GM21786 (cell line): ENCODE data around the gene NRF1.
"Not testable (repeated sequence)": the region's sequence is repeated elsewhere in the genome, so short reads cannot be mapped to it uniquely, and the experiment has no call there.

Experiments
- ATAC-seq: cut with Tn5 transposase; IDR thresholded peaks from one replicate; pipeline ENCODE4 v1.9.1; 2021; ENCODE audit not compliant: unreplicated experiment

The NRF1 gene

DNA sequence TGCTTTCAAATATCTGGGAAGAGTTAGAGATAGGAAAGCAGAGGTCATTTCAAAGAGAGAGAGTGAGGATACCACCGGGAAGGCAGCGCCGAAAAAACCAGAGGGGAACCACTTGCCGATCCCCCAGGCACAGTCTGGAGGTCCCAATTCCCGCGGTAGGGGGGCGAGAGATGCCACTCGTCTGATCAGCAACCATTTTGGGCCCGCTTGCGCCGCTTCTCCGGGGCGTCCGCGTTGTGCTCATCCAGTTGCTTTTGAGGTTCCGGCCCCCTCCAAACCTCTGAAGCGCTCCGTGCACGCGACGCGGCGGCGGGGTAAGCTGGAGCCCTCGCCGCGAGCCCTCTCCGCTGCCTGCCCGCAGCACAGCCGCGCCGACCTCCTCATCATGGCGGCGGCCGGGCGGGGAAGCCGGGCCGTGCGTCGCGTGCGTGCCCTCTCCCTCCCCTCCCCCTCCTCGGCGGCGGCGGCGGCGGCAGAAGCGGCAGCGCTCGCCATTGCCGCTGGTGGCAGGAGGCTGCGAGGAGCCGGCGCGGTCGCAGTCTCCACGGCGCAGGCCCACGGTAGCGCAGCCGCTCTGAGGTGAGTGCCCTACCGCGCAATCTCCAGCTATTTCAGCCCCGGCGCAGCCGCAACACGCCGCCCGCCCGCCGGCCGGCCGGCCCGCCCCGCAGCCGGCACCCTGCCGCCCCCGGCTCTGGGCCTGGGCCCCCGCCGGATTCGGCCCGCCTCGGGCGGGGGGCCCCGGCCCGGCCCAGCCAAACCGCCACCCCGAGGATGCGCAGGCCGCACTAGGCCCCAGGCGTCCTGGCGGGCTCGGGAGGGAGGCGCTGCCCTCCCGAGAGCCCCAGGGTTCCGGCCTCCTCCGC, at the start of gene NRF1:
Gene NRF1 (plus strand): TSS at position 475 of the 866 bp plus-strand sequence. CDS start 45,632 bp downstream, outside the sequence.
- ATAC-seq: peak; percentile 60

DNA sequence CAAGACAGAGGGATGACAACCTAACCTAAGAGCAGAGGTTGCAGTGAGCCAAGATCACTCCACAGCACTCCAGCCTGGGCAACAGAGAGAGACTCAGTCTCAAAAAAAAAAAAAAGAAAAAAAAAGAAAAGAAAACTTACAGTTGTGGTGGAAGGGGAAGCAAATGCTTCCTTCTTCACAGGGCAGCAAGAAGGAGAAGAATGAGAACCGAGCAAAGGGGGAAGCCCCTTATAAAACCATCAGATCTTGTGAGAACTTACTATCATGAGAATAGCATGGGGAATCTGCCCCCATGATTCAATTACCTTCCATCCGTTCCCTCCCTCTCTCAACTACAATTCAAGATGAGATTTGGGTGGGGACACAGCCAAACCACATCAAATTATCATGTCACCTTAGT, 45.2 kb upstream of the NRF1 start:
- ATAC-seq: not testable (repeated sequence)

DNA sequence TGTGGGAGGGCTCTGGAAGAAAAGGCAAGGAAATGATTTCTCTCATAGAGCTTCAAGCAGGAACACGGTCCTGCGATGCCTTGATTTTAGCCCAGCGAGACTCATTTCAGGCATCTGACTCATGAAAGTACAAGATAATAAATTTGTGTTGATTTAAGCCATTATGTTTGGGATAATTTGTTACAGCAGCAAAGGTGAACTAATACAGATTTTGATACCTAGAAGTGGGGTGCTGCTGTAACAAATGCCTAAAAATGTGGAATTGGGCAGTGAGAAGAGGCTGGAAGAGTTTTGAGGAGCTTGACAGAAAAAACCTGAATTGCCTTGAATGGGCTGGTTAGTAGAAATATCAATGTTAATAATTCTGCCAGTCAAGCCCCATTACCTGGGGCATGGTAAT, 44.1 kb upstream of the NRF1 start:
- ATAC-seq: no peak

DNA sequence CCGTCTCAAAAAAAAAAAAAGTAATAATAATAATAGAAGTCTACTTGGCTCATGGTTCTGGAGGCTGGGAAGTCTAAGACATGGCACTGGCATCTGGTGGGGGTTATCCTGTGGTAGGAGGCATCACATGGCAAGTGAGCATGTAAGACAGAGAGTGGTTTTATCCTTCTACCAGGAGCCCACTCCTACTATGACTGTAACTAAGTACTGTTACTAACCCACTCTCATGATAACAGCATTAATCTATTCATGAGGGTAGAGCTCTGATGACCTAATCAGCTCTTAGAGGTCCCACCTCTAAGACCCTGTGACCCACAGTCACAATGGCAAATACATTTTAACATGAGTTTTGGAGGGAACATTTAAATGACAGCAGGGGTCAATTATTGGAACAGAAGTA, 43.3 kb upstream of the NRF1 start:
- no peak for ATAC-seq

DNA sequence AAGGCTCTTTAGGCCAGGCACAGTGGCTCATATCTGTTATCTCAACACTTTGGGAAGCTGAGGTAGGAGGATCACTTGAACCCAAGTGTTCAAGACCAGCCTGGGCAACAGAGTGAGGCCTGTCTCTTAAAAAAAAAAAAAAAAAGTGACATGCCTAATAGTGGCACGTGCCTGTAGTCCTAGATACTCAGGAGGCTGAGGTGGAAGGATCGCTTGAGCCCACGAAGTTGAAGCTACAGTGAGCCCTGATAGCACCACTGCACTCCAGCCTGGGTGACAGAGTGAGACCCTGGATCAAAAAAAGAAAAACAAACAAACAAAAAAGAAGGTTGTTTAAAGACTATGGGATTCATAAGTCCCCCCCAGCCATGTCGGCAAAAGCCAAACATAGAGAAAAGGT, 42.2 kb upstream of the NRF1 start:
- no peak for ATAC-seq

DNA sequence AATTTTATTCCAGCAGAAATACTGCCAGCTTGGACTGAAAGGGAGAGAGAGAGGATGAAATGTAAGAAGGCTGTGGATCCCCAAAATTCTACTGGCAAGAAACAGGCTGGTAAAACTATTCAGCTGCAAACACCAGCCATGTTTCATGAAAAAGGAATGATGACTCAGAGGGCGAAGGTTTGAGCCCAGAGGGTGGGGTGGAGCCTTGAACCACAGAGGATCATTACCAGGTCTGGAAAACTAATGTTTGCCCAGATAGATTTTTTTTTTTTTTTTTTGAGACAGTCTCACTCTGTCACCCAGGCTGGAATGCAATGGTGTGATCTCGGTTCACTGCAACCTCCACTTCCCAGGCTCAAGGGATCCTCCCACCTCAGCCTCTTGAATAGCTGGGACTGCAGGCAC, 41.7 kb upstream of the NRF1 start:
- ATAC-seq: no peak

DNA sequence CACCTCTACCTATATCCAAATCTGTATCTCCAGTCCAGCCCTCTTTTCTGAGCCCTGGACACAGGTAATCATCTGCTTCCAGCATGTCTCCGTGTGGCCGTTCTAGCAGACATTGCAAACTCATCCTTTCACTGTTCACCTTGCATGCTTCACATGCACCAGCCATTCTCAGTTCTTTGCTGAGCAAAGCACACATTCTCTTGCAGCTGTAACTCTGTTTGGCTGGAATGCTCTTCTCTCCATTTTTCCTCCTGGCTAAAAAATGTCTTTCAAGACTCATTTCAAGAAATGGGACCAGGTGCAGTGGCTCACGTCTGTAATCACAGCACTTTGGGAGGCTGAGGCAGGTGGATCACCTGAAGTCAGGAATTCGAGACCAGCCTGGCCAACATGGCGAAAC, 40.3 kb upstream of the NRF1 start:
- ATAC-seq: no peak

DNA sequence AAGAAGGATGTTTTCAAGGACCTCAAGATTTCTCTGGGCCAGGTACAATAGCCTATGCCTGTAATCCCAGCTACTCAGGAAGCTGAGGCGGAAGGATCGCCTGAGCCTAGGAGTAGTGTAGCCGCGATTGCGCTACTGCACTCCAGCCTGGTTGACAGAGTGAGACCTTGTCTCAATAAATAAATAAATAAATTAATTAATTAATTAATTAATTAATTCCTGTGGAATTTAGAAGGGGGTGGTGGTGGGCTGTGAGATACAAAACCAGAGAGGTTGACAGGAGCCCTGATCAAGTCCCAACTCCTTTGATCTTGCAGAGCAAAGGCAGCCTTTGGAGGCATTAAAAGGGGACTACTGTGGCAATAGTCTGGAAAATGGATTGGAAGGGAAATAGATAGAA, 39.3 kb upstream of the NRF1 start:
- no peak for ATAC-seq

DNA sequence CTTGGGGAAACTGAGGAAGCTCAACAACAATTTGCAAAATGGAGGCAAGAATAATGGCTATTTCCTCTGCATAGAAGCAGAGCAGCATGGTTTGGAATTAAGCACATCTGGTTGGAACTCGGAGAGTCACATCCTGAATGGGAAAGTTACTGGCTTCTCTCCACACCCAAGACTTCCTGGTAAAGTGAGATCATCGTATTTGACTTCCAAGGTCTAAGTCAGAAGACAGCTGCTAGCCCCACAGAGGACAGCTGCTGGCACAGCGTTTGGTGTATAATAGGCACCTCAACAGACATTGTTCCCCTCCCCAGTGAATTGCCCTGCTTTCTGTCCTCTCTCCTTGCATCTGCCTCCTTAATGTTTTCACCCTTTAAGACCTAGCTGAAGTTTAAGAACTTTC, 37.0 kb upstream of the NRF1 start:
- no peak for ATAC-seq

DNA sequence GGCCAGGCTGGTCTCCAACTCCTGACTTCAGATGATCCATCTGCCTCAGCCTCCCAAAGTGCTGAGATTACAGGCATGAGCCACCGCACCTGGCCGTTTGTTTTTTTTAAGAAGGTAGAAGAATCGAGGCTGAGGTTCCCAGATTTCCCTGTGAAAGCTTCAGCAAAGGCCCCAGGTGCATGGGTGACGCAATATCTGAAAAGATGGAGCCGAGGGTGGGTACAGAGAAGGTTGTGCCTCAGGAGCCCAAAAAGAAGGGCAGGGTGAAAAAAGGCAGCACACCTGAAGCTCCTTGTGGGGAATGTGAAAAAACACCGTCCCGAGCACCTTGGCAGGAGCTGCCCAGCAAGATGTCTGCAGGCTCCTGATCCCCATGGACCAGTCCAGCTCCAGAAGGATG, 35.8 kb upstream of the NRF1 start:
- no peak for ATAC-seq

DNA sequence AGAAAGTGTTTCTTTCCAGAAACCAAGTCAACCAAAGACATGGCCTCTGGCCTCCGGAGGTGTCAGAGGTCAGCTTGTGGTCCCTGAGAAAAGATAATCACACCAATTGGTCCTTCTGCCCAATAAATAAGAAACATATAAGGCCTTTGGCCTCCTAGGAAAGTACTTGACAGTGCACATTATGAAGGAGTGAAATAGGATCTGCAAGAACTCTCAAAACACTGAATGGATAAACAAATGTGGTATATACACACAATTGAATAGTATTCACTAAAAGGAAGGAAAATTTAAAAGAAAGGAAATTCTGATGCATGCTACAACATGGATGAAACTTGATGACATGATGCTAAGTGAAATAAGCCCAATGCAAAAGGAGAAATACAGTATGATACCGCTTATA, 35.4 kb upstream of the NRF1 start:
- no peak for ATAC-seq

DNA sequence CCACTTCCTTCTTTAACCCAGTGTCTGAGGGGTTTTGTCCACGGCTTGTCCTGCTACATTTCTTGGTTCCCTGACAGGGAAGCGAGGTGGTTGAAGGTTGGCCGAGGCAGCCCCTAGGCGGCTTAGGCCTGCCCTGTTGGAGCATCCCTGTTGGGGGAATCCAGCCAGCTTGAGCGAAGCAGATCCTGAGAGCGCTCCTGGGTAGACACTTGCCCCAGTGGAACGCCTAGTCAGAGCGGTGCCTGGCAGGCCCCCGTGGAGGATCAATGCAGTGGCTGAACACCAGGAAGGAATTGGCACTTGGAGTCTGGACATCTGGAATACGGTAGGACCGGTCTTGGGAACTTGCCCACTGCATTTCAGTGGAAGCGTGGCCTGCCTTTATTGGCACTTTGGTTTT, 32.7 kb upstream of the NRF1 start:
- no peak for ATAC-seq

DNA sequence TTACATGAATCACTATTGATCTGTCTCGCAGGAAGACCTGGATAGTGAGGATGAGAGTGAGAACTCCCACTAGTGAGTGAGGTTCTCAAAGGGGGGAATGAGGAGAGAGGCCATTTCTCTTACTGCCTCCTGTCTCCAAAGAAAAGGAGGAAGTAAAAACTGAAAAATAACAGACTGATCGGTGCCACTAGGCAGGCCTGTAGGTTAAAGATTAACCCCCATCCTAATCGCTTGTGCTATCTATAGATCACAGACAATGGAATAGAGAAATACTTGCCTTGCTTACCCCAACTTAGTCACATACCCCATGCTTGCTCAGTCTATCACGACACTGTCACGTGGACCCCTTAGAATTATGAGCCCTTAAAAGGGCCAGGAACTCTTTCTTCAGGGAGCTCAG, 25.3 kb upstream of the NRF1 start:
- not testable (repeated sequence) for ATAC-seq

DNA sequence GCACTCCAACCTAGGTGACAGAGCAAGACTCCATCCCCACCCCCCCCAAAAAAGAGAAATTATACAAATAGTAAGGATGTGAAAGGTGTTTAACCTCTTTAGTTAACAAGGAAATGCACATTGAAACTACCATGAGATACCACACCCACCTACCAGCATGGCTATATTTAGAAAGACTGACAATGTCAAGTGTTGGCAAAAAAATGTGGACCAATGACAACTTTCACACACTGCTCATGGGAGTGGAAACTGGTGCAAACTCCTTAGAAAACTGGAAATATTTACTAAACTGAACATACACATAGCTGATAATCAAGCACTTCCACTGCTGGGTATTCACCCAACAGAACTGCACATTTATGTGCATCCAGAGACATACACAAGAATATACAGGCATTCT, 23.3 kb upstream of the NRF1 start:
- ATAC-seq: no peak

DNA sequence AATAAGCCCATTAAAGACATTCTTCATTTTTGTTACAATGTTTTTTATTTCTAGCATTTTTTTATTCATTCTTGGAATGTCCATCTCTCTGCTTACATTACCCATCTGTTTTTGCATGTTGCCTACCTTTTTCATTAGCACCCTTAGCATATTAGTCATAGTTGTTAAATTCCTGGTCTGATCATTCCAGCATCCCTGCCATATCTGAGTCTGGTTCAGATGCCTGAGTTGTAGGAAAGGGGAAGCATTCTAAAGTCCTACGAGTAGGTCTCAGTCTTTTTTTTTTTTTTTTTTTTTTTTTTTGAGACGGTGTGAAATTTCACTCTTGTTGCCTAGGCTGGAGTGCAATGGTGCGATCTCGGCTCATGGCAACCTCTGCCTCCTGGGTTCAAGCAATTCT, 19.7 kb upstream of the NRF1 start:
- no peak for ATAC-seq

DNA sequence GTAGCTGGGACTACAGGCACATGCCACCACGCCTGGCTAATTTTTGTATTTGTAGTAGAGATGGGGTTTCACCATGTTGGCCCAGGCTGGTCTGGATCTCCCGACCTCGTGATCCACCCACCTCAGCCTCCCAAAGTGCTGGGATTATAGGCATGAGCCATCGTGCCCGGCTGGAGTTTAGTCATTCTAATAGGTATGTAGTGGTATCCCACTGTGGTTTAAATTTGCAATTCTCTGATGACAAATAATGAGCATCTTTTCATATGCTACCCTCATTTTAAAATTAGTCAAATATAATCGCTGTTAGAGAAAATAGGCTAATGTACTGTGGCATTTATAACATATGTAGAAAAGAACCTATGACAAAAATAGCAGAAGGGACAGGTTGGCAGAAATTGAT, 15.1 kb upstream of the NRF1 start:
- ATAC-seq: not testable (repeated sequence)

DNA sequence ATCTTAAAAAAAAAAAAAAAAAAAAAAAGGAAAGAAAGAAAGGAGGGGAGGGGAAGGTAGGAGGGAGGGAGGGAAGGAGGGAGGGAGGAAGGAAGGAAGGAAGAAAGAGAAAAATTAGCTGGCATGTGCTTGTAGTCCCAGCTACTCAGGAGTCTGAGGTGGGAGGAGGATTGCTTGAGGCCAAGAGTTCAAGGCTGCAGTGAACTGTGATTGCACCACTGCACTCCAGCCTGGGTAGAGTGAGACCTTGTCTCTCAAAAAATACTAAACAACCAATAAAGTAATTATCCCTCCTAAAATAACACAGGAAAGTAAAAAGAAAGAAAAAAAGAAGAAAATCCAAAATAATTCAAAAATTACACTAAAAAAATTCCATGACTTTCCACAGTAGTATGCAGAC, 13.8 kb upstream of the NRF1 start:
- no peak for ATAC-seq

DNA sequence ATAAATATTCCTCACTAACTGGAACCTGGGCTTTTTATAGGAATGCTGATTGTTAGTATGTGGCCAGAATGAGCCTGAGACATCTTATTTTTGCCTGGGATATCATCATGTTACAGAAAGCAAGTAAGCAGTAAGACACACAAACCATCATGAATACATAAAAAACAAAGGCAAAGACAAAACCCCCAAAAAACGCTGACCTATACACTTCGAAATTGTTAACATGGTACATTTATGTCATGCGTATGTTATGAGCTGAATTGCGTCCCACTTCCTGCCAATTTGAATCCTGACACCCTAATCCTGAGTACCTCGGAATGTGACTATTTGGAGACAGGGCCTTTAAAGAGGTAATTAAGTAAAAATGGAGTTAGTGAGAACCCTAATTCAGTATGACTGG, 12.3 kb upstream of the NRF1 start:
- ATAC-seq: no peak

DNA sequence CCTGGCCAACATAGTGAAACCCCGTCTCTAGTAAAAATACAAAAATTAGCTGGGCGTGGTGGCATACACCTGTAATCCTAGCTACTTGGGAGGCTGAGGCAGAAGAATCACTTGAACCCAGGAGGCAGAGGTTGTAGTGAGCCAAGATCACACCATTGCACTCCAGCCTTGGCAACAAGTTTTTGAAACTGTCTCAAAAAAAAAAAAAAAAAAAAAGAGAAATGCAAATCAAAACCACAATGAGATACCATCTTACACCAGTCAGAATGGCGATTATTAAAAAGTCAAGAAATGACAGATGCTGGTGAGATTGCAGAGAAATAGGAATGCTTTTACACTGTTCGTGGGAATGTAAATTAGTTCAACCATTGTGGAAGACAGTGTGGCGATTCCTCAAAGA, 7.9 kb upstream of the NRF1 start:
- ATAC-seq: not testable (repeated sequence)

DNA sequence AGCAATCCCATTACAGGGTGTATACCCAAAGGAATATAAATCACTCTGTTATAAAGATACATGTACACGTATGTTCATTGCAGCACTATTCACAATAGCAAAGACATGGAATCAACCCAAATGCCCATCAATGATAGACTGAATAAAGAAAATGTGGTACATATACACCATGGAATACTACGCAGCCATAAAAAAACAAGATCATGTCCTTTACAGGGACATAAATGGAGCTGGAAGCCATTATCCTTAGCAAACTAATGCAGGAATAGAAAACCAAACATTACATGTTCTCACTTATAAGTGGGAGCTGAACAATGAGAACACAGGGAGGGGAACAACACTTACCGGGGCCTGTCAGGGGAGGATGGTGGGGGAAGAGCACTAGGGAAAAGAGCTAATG, 7.5 kb upstream of the NRF1 start:
- ATAC-seq: not testable (repeated sequence)

DNA sequence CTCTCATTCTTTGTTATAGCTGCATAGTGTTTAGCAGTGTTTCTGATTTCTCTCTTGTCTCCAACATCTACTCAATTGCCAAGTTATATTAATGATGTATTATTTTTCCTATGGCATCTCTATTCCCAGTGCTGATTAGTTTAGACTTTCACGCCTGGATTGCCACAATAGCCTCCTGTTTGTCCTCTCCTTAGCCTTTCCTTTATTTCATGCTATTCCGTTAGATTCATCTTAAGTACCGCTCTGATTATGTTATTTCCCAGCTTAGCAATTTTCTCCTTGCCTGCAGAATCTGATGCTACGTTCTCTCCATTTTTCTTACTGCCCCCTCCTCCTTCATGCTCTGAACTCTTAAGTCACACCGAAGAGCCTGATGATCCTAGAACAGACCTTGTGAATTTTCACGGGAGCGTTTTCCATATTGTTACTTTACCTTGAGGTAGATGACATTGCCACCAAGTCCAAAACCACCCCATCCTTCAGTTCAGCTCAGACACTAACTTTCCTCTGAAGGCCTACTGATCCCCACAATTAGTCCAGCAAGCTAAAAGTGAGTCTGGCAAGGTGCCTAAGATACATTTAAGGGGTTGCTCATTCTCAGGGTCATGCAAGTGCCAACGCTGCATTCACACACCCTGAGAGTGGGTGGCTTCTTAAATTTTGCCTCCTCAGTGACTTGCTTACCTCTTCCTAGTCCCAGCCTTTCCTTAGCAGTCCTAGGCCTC, 6.6 kb upstream of the NRF1 start:
- ATAC-seq: no peak

DNA sequence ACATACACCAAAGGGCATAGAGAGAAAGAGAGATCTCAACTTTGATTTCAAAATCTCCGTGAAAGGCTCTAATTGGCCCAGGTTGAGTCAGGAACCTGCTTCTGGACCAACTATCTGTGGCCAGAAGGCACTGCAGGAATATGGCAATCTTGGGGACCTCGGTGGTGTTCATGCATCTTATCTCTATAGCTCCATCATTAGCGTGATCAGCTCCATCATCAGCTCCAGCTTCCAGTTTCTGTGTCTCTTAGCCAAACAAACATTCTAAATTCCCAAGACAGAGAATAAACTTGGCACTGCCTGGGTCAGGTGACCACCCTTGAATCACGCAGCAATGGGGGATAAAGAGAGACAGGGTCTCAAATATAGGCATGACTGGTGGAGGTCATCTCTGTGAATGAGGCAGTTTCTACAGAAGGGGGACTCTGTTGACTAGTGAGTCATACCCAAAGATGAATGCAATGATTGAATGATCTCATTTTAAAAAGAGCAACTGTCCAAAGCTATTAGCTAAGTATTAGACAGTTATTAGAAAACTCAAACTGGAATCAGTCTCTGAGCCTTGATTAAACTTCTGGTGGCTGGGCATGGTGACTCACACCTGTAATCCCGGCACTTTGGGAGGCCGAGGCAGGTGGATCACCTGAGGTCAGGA, 5.4 kb upstream of the NRF1 start:
- no peak for ATAC-seq
